GM18951 (cell line): ENCODE data around the gene E2F3.

Source experiments
- POLR2A ChIP-seq: IDR thresholded peaks from 4 replicates; pipeline ENCODE4 v1.6.1; 2011; ENCODE audit warnings: mild to moderate bottlenecking; ENCODE audit not compliant: insufficient read length, insufficient read depth; ENCODE audit errors: extremely low read depth
- in situ Hi-C: fragments of 300-500 bp; cut with MboI; formaldehyde crosslinking; loops from one replicate; pipeline ENCODE4 v1.12.0; 2022; ENCODE audit warnings: low sequenced_read_pairs, mixed read lengths, inconsistent platforms; ENCODE audit not compliant: unreplicated experiment

Gene E2F3

DNA sequence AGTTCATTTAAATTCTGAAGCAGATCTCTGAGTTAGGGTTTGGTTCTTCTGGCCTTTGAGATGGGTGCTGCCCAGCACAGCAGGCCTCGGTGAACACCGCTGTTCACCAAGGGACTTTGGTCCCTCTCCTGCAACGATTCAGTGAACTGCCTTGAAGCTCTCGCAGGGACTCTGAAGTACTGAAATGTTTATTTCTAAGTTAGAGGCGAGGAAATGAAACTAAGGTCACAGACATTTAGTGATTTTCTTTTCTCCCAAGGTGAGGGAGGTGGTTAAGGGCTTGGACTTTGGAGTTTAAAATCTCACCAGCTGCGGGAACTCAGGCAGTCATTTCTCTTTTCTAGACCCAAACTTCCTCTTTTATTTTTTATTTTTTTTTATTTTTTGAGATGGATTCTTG lies 26.2 kb downstream of the E2F3 start:
- in situ Hi-C loops: no loop called here
- TF ChIP-seq POLR2A: no peak

DNA sequence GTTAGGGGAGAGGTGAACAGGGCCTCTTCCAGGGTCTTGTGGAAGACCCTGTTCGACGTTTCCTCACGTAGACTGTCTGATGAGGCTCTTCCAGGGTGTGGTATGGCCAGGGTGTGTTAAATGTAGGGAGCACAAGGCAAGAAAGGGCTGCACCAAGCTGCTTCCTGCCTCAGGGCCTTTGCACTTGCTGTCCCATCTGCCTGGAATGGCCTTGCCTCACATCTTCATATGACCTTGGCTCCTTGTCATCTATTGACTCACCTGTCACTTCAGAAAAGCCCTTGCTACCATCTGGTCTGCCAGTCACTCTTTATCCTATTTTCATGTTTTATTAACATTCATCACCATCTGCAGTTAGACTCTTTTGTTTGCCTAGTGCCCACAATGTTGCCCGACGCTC lies 31.0 kb downstream of the E2F3 start:
- no peak for TF ChIP-seq POLR2A
- in situ Hi-C loops: no loop called here

GRCh38 chr6:20433321-20433720 lies 31.6 kb downstream of the E2F3 start:
- no peak for TF ChIP-seq POLR2A
- in situ Hi-C loops: no loop called here

DNA sequence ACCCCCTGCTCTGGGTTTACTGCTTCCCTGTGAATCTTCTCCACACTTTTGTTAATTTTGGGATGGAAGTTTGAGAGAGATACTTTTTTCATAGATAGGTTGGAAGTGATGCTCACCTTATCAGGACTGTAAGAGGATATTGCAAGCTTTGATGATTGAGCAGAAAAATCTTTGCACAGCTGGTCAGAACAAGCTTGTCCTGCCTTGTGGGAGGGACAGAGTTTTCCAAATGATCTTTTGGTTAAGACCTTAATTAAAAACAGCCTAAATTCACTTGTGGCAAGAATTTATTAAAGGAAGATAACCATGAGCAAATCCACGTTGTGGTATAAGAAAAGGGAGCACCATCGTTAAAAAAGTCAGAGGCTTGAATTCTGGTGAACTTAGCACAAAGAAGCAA lies 32.2 kb downstream of the E2F3 start:
- in situ Hi-C loops: no loop called here

GRCh38 chr6:20434766-20435165 lies 33.1 kb downstream of the E2F3 start:
- TF ChIP-seq POLR2A: no peak
- in situ Hi-C loops: no loop called here

More for the DNA sequence above, 32.2 kb downstream of the E2F3 start:
- TF ChIP-seq POLR2A: no peak

- TF ChIP-seq POLR2A: no peak
- in situ Hi-C loops: no loop called here
Observed at GRCh38 chr6:20436719-20437118, 35.0 kb downstream of the E2F3 start.

DNA sequence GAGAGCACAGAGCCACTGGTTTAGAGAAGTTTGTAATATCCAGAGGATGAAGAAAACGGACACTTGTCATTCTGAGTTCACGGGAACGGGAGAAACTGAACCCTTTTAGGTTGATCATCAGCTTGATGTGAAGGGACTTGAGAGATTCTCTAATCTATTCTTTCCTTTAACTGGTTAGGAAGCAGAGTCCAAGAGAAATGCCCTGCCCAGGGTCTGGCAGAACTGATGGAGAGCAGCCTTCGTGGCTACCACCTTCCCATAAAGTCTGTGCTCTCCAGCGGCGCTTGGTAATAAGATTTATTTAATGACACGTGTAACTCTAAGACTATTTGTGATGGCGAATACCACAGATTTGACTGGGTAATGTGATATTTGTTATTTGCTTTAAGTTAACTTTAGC lies 36.0 kb downstream of the E2F3 start:
- TF ChIP-seq POLR2A: no peak
- in situ Hi-C loops: no loop called here

DNA sequence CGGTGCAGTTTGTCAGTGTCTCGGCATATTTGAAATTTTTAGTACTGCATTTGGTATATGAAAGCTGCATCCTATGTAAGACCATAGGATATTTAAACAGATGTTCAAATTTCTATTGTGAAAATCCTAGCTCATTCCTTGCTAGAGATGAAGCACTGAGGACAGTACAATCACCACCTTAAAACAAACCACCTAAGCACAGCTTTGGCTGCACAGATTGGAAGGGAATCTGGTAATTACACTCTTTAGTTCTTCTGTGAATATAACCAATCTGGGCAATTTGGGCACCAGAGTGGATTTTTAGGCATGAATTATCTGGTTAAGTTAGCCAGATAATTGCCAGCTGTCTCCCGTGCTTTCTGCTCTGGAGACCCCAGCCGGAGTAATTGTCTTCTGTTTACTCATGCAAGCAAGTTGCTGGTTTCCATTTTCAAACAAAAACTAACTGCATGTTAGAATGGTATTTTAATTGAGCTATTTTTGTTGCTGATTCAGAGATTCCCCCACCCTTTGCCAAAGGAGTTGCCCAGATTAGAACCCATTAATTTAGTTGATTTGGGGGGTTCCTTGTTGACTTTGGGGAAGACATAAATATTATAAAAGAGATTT lies 36.9 kb downstream of the E2F3 start:
- TF ChIP-seq POLR2A: no peak

GRCh38 chr6:20439558-20439957 lies 37.9 kb downstream of the E2F3 start:
- in situ Hi-C loops: no loop called here
- TF ChIP-seq POLR2A: no peak

More for the DNA sequence above, 36.9 kb downstream of the E2F3 start:
- in situ Hi-C loops: no loop called here

DNA sequence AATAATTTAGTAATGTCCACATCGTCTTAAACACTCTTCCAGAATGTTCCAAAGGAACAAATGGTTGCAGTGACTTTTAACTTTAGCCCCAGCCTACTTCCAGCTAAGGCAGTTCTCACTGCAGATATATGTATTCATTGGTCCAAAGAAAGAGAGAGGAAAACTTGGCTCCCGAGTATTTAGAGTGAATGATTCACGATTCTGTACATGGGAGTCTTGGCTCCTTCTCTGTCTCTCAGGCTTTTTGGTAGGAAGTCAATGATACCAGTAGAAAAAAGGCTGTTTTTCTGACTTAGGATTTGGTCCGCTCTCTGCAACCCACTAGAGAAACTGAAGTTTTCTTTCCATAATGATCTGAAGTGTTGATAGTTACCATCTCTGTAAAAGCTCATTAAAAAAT lies 38.6 kb downstream of the E2F3 start:
- TF ChIP-seq POLR2A: no peak
- in situ Hi-C loops: no loop called here

DNA sequence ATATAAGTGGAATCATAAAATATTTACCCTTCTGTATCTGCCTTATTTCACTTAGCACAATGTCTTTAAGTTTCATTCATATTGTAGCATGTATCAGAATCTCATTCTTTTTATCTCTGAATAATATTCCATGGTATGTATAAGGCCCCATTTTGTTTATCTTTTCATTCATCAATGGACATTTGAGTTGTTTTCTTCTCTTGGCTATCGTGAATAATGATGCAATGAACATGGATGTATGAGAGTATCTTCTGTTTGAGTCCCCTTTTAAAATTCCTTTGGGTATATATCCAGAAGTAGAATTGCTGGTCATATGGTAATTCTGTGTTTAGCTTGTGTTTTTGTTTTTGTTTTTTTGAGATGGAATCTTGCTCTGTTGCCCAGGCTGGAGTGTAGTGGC lies 39.6 kb downstream of the E2F3 start:
- in situ Hi-C loops: no loop called here
- no peak for TF ChIP-seq POLR2A

- no peak for TF ChIP-seq POLR2A
- in situ Hi-C loops: no loop called here
Observed at GRCh38 chr6:20441921-20442320, 40.2 kb downstream of the E2F3 start.

DNA sequence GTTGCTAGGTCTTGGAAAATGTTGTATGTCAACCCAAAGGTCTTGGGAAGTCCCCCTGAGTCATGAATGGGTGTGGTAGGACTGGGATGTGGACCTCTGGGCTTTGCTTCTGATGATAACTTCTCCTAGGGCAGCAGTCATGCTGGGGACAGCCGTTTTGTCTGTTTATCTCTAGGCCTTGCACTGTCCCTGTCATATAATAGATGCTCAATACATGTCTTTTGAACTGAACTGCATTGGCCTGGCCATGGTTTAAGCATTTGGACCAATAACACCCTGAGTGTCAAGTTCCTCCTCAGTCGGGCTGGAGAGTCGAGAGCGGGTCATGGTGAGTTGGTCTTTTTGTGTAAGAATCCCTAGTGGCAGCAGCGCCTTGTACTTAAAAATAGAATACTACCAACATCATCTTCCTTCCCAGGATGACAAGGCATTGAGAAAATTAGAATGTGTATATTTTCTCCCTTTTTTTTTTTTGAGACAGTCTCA lies 43.1 kb downstream of the E2F3 start:
- TF ChIP-seq POLR2A: no peak
- in situ Hi-C loops: no loop called here

DNA sequence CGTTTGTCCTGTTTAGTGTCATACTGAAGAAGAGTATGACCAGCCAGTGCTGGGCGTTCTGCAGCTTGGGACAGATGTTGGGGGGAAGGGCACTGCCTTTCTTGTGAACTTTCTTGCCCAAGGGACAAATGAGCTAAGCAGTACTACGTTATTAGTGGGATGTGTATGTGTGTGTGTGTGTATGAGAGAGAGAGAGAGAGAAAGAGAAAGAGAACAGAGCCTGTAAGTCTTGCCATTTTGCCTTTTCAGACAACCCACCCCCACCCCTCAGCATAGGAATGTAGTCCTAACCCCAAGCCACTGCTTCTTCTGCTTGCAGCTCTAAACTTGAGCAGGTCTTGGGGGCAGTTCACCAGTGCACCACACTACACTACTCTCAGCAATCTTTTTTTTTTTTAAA lies 45.5 kb downstream of the E2F3 start:
- in situ Hi-C loops: no loop called here
- no peak for TF ChIP-seq POLR2A
